ENCODE results near the gene GPR37L1. TPM values are rescaled to one million over a fixed set of nuclear protein-coding genes. Genes with fewer than 3 reads are reported as not detected.

The GPR37L1 gene
- total and polyA plus RNA-seq, 10 of the 15 experiments (the other 5 are each of a cell fraction or from before 2014, with no cell fraction given), result under 0.01 to 0.08 (median 0.02) TPM; not detected in 5

DNA sequence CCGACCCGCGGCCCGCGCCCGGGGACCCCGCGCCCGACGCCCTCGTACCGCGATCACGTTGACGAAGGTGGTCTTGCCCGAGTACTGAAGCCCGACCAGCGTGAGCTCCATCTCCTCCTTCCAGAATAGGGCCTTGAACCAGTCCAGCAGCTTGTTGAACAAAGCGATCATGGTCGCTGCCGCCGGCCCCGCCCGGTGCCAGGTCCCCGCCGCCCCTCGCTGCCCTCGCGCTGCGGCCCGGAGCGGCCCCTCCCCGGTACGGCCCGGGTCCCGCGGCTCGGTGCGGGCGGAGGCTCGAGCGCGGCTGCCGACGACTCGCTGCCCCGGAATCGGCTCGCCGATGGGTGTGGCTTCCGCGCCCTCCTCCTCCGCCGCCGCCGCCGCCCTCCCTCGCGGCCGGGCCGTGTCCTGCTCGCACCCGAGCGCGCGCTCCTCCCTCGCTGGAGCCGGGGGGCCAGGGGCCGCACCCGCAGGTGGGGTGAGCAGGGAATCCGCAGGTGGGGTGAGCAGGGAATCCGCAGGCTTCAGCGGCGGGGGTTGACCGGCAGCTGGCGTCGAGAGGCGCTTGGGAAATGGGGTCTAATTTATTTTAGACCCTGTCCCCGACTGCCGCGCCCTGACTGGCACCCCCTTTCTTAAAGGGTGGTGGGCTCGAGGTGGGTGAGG, 21.8 kb downstream of the GPR37L1 start, which contains the start of gene ARL8A:
ARL8A (minus strand) TSS at position 336 of the 666 bp plus-strand sequence; CDS start at position 171, 165 bp downstream.
- peak within 1 kb of the TSS; percentile 86 for H3K4me3 ChIP-seq
- POLR2A ChIA-PET, result no interaction called here
- RAD21 ChIA-PET (ENCODE audit: unreplicated experiment), result interaction anchor here (1.4 to 1.9 kb wide), 2 partner anchors 16 to 18 kb away, joined by 3 to 11 read pairs; partner anchors contain the start of gene PTPN7
- H3K36me3 ChIP-seq (ENCODE audit: control insufficient read depth in 2 of 2, insufficient read depth in 2 of 2, low read length in 1 of 2), result peaks cover 6 to 8% of the 10 kb centered on the region in 2 experiments; a peak in 3 of 4 replicates
- in situ Hi-C loops (cut with MboI), result no loop called here
- H3K27ac ChIP-seq (ENCODE audit: control insufficient read depth, insufficient read depth), result peak within 1 kb of the TSS; percentile 76
- DNase-seq (ENCODE audit: low read depth, low spot score) (no peak), FAIRE-seq (no peak), ATAC-seq (peak; percentile 79)
- intact Hi-C loops (cut with micrococcal nuclease; ENCODE audit: unreplicated experiment), result no loop called here
- H3K9me3 ChIP-seq (replicated peaks; ENCODE audit: control insufficient read depth, insufficient read depth, low read length), result no peaks in the 10 kb centered on the region
- SMC1A ChIA-PET (ENCODE audit: uncharacterized antibody, unreplicated experiment), result interaction anchor here (2.4 kb wide), 1 partner anchor 15 kb away, joined by 11 read pairs; the partner anchor contains the start of gene PTPN7
- H3K4me1 ChIP-seq (ENCODE audit: control insufficient read depth, insufficient read depth, low read length), result peaks cover 14% of the 10 kb centered on the region
- no TSS peak for BruUV-seq (replicated peaks)
- CTCF ChIA-PET, result interaction anchor here (0.8 to 3.5 kb wide), 3 partner anchors 10 to 49 kb away, joined by 5 to 25 read pairs (median 11); partner anchors contain the start of gene LGR6
- H3K79me2 ChIP-seq (ENCODE audit: control insufficient read depth, insufficient read depth, low read length), result peaks cover 32% of the 10 kb centered on the region
- under 1% methylated on average over 74 of the region's 82 CpGs for WGBS (ENCODE audit: insufficient coverage, insufficient replicate concordance, low lambda C conversion rate, missing lambda C conversion rate)
- no peaks in the 10 kb centered on the region for H3K27me3 ChIP-seq (replicated peaks in 1 of 2; ENCODE audit: control insufficient read depth in 2 of 2, insufficient read depth in 2 of 2, low read length in 1 of 2)
- no peaks in the 10 kb centered on the region for H4K20me1 ChIP-seq (ENCODE audit: control insufficient read depth, insufficient read depth)
- H3K4me2 ChIP-seq (ENCODE audit: control insufficient read depth, insufficient read depth), result peak within 1 kb of the TSS; percentile 79
- peak within 1 kb of the TSS; percentile 91 for H3K9ac ChIP-seq (ENCODE audit: control insufficient read depth, insufficient read depth, low read length)
- H2AFZ ChIP-seq (ENCODE audit: control insufficient read depth, low read depth, low read length), result peak within 1 kb of the TSS; percentile 33
- TF ChIP-seq, protein P1, sequence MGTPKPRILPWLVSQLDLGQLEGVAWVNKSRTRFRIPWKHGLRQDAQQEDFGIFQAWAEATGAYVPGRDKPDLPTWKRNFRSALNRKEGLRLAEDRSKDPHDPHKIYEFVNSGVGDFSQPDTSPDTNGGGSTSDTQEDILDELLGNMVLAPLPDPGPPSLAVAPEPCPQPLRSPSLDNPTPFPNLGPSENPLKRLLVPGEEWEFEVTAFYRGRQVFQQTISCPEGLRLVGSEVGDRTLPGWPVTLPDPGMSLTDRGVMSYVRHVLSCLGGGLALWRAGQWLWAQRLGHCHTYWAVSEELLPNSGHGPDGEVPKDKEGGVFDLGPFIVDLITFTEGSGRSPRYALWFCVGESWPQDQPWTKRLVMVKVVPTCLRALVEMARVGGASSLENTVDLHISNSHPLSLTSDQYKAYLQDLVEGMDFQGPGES (IDR thresholded peaks at IDR 0.05), result no peak
- TF ChIP-seq CHD1 (IDR thresholded peaks at IDR 0.05; ENCODE audit: low read depth, low read length), result no peak; the same call in 1 of the 2 replicates
- TF ChIP-seq MTA3 (IDR thresholded peaks at IDR 0.05; ENCODE audit: borderline replicate concordance, low read length), result no peak
- TF ChIP-seq EZH2 (IDR thresholded peaks at IDR 0.05; ENCODE audit: borderline replicate concordance, control insufficient read depth, low read depth, low read length), result no peak
- TF ChIP-seq, protein P2, sequence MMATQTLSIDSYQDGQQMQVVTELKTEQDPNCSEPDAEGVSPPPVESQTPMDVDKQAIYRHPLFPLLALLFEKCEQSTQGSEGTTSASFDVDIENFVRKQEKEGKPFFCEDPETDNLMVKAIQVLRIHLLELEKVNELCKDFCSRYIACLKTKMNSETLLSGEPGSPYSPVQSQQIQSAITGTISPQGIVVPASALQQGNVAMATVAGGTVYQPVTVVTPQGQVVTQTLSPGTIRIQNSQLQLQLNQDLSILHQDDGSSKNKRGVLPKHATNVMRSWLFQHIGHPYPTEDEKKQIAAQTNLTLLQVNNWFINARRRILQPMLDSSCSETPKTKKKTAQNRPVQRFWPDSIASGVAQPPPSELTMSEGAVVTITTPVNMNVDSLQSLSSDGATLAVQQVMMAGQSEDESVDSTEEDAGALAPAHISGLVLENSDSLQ (IDR thresholded peaks at IDR 0.05), result no peak
- no peak for TF ChIP-seq MEF2B (IDR thresholded peaks at IDR 0.05; ENCODE audit: partially characterized antibody, poor library complexity, severe bottlenecking)
- TF ChIP-seq SMC3 (IDR thresholded peaks at IDR 0.05; ENCODE audit: borderline replicate concordance, low read length), result no peak
- TF ChIP-seq EED (IDR thresholded peaks at IDR 0.05; ENCODE audit: low read depth), result no peak
- peak; percentile 33; the same call in 1 of the 2 replicates for TF ChIP-seq NR2C1 (IDR thresholded peaks at IDR 0.05)
- TF ChIP-seq, protein P3, sequence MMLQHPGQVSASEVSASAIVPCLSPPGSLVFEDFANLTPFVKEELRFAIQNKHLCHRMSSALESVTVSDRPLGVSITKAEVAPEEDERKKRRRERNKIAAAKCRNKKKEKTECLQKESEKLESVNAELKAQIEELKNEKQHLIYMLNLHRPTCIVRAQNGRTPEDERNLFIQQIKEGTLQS (IDR thresholded peaks at IDR 0.05; ENCODE audit: borderline replicate concordance, extremely low read depth, low read depth, low read length), result no peak
- TF ChIP-seq CBFB (IDR thresholded peaks at IDR 0.05; ENCODE audit: low read depth), result no peak
- no peak for TF ChIP-seq MEF2A (IDR thresholded peaks at IDR 0.05; ENCODE audit: insufficient read depth, low read depth, low read length)
- no peak for TF ChIP-seq ESRRA (IDR thresholded peaks at IDR 0.05; ENCODE audit: low read length)
- no peak for TF ChIP-seq NR2C2 (IDR thresholded peaks at IDR 0.05; ENCODE audit: borderline replicate concordance, control insufficient read depth, insufficient read length, low read depth)
- 0 out of 2 replicates have a peak, but pooled peaks have one; percentile 11 for TF ChIP-seq TCF3 (IDR thresholded peaks at IDR 0.05; ENCODE audit: borderline replicate concordance, insufficient read depth, low read depth, low read length)
- TF ChIP-seq YBX1 (IDR thresholded peaks at IDR 0.05), result no peak
- TF ChIP-seq ZNF24 (IDR thresholded peaks at IDR 0.05), result no peak; the same call in 1 of the 2 replicates
- 0 out of 2 replicates have a peak, but pooled peaks have one; percentile 32 for TF ChIP-seq NR2F1 (conservative IDR thresholded peaks at IDR 0.05)
- TF ChIP-seq LARP7 (IDR thresholded peaks at IDR 0.05), result 0 out of 2 replicates have a peak, but pooled peaks have one; percentile 58
- TF ChIP-seq BCL11A (IDR thresholded peaks at IDR 0.05; ENCODE audit: low read depth, low read length), result no peak
- peak; percentile 56 for TF ChIP-seq DPF2 (IDR thresholded peaks at IDR 0.05)
